HepG2 (cell line): ENCODE results near the gene VWA3A. TPM values are rescaled to one million over a fixed set of nuclear protein-coding genes. Genes with fewer than 3 reads are reported as not detected.

Experiments used
- ATF2 ChIP-seq: sonication (generic); formaldehyde crosslinking; IDR thresholded peaks from 2 replicates; pipeline ENCODE4 v1.4.0; 2020; ENCODE audit warnings: missing genetic modification reagents
- CCDC6 ChIP-seq: sonication (generic); formaldehyde crosslinking; IDR thresholded peaks from 2 replicates; pipeline ENCODE4 v1.8.1; 2022; ENCODE audit warnings: mild to moderate bottlenecking, missing genetic modification reagents, moderate library complexity
- DDIT3 ChIP-seq: sonication (generic); formaldehyde crosslinking; IDR thresholded peaks from 2 replicates; pipeline ENCODE4 v1.4.0; 2020; ENCODE audit warnings: mild to moderate bottlenecking, missing genetic modification reagents
- DR1 ChIP-seq: sonication (generic); formaldehyde crosslinking; IDR thresholded peaks from 2 replicates; pipeline ENCODE4 v1.8.0; 2021; ENCODE audit warnings: mild to moderate bottlenecking, missing genetic modification reagents, inconsistent platforms
- MTF1 ChIP-seq: sonication (generic); formaldehyde crosslinking; IDR thresholded peaks from 2 replicates; pipeline ENCODE4 v1.5.0; 2020; ENCODE audit warnings: missing genetic modification reagents
- RAD21 ChIP-seq: fragments of 450-650 bp; formaldehyde crosslinking; IDR thresholded peaks from 2 replicates; pipeline ENCODE4 v1.5.0; 2020; ENCODE audit warnings: mild to moderate bottlenecking
- SMAD1 ChIP-seq: sonication (generic); formaldehyde crosslinking; IDR thresholded peaks from 2 replicates; pipeline ENCODE4 v1.4.0; 2020; ENCODE audit warnings: missing genetic modification reagents, low read depth, mild to moderate bottlenecking, borderline replicate concordance
- ZBTB38 ChIP-seq: sonication (generic); formaldehyde crosslinking; IDR thresholded peaks from 2 replicates; pipeline ENCODE4 v1.5.1; 2020; ENCODE audit warnings: mild to moderate bottlenecking, missing genetic modification reagents
- ZFX ChIP-seq: sonication (generic); formaldehyde crosslinking; IDR thresholded peaks from 2 replicates; pipeline ENCODE4 v1.4.0; 2020; ENCODE audit warnings: mild to moderate bottlenecking, low read depth, missing genetic modification reagents, moderate library complexity
- ZNF280B ChIP-seq: sonication (generic); formaldehyde crosslinking; IDR thresholded peaks from 2 replicates; pipeline ENCODE4 v1.5.0; 2020; ENCODE audit warnings: missing genetic modification reagents, mild to moderate bottlenecking, borderline replicate concordance
- ZNF335 ChIP-seq: sonication (generic); formaldehyde crosslinking; IDR thresholded peaks from 2 replicates; pipeline ENCODE4 v1.4.0; 2020; ENCODE audit warnings: missing genetic modification reagents
- ZNF503 ChIP-seq: sonication (generic); formaldehyde crosslinking; IDR thresholded peaks from 2 replicates; pipeline ENCODE4 v1.4.0; 2020; ENCODE audit warnings: missing genetic modification reagents
- ZNF576 ChIP-seq: sonication (generic); formaldehyde crosslinking; IDR thresholded peaks from 2 replicates; pipeline ENCODE4 v1.4.0; 2020; ENCODE audit warnings: mild to moderate bottlenecking, missing genetic modification reagents
- ZNF687 ChIP-seq: sonication (generic); formaldehyde crosslinking; IDR thresholded peaks from 2 replicates; pipeline ENCODE4 v1.5.1; 2020; ENCODE audit warnings: mild to moderate bottlenecking, missing genetic modification reagents, moderate library complexity
- ZXDC ChIP-seq: sonication (generic); formaldehyde crosslinking; IDR thresholded peaks from 2 replicates; pipeline ENCODE4 v1.5.0; 2020; ENCODE audit warnings: mild to moderate bottlenecking, missing genetic modification reagents
- polyA plus RNA-seq, 8 experiments: library from polyadenylated mRNA; depleted of rRNA in 3 of 8; stranded (reverse) in 7 of 8; unstranded in 1 of 8; fragments of >200 nt; fragmentation: Illumina TruSeq in 4 of 8; extraction: Trizol in 4 of 8; gene quantifications; 2 replicates each; pipeline versions ENCODE4 v1.2.1 to v1.2.3, GENCODE V29; 2011 to 2016; ENCODE audit warnings: low read depth in 4 of 8, missing spikeins in 1 of 8, mixed read lengths in 1 of 8; ENCODE audit not compliant: insufficient read depth in 1 of 8
- total RNA-seq, 5 experiments: library from RNA; depleted of rRNA; stranded (reverse); fragments of >200 nt; fragmentation: Illumina TruSeq; extraction: Trizol; gene quantifications; 2 replicates each; pipeline ENCODE4 v1.2.3, GENCODE V29; 2016; ENCODE audit warnings: low read depth in 1 of 5

The VWA3A gene
- total and polyA plus RNA-seq, 2 of the 13 experiments (the other 11 are each of a cell fraction or from before 2014, with no cell fraction given): 0.03 to 0.07 TPM

GRCh38 chr16:22190776-22191531, 98.6 kb downstream of the VWA3A start (continued):
- peak; percentile 73 for TF ChIP-seq ATF2 (CRISPR knock-in tag)
- peak; percentile 81 for TF ChIP-seq DR1
- TF ChIP-seq ZBTB38: peak; percentile 48; the same call in 1 of the 2 replicates
- TF ChIP-seq ZNF687: peak; percentile 94
- TF ChIP-seq ZNF280B (CRISPR knock-in tag): peak; percentile 64; the same call in 1 of the 2 replicates
- peak; percentile 37; the same call in 1 of the 2 replicates for TF ChIP-seq CCDC6
- no peak for TF ChIP-seq ZNF576
- no peak for TF ChIP-seq ZNF335
- no peak for TF ChIP-seq DDIT3 (CRISPR knock-in tag)
- no peak for TF ChIP-seq MTF1
- no peak for TF ChIP-seq ZNF503 (CRISPR knock-in tag)
- no peak for TF ChIP-seq RAD21 (CRISPR knock-in tag)
- TF ChIP-seq SMAD1 (CRISPR knock-in tag): no peak
- TF ChIP-seq ZFX (CRISPR knock-in tag): peak; percentile 97
- TF ChIP-seq ZXDC (CRISPR knock-in tag): no peak
